Heart left ventricle (tissue), 16 donors: ENCODE results near the gene SCCPDH. TPM values are rescaled to one million over a fixed set of nuclear protein-coding genes. Genes with fewer than 3 reads are reported as not detected.
"Not testable (repeated sequence)": the region's sequence is repeated elsewhere in the genome, so short reads cannot be mapped to it uniquely, and the experiment has no call there.

ENCODE experiments used
- ATAC-seq, 4 donors: fragments of 200-7000 bp; cut with Tn5 transposase; one replicate each; pipeline ENCODE4 v1.9.1; 2020 to 2022; ENCODE audit warnings: moderate library complexity in 4 of 4, mild to moderate bottlenecking in 3 of 4, moderate number of reproducible peaks in 1 of 4
- DNase-seq, 5 donors: peaks; one replicate each; pipeline ENCODE4 v3.0.0-alpha.2; 2020
- H3K27ac ChIP-seq, 12 donors: fragments of 200-600 bp; sonication (generic) in 4 of 12; one replicate each; pipeline versions ENCODE4 v1.5.0 to v1.8.0; 2016 to 2022; ENCODE audit warnings: mild to moderate bottlenecking in 2 of 12
- H3K27me3 ChIP-seq, 9 donors: fragments of 200-600 bp; sonication (generic) in 2 of 9; one replicate each; pipeline versions ENCODE4 v1.5.1 to v1.8.0; 2016 to 2022; ENCODE audit warnings: mild to moderate bottlenecking in 3 of 9
- H3K36me3 ChIP-seq, 9 donors: fragments of 200-600 bp; sonication (generic) in 2 of 9; one replicate each; pipeline versions ENCODE4 v1.5.0 to v1.8.0; 2018 to 2022; ENCODE audit warnings: mild to moderate bottlenecking in 2 of 9
- H3K4me1 ChIP-seq, 12 donors: fragments of 200-600 bp; sonication (generic) in 4 of 12; one replicate each; pipeline versions ENCODE4 v1.5.0 to v1.8.0; 2016 to 2022; ENCODE audit warnings: mild to moderate bottlenecking in 3 of 12
- H3K4me3 ChIP-seq, 12 donors: fragments of 200-600 bp; sonication (generic) in 4 of 12; one replicate each; pipeline versions ENCODE4 v1.5.0 to v1.8.0; 2017 to 2022; ENCODE audit warnings: mild to moderate bottlenecking in 9 of 12, moderate library complexity in 4 of 12
- H3K9me3 ChIP-seq, 12 donors: fragments of 200-600 bp; sonication (generic) in 4 of 12; one replicate each; pipeline versions ENCODE4 v1.5.0 to v1.8.0; 2016 to 2022; ENCODE audit warnings: mild to moderate bottlenecking in 1 of 12
- CTCF ChIP-seq, 12 donors: fragments of 200-600 bp; sonication (generic) in 4 of 12; IDR thresholded peaks; one replicate each; pipeline versions ENCODE4 v1.5.0 to v1.8.0; 2018 to 2022; ENCODE audit warnings: antibody characterized with exemption in 12 of 12, mild to moderate bottlenecking in 5 of 12
- POLR2A ChIP-seq, 2 donors: fragments of 450-650 bp; IDR thresholded peaks; one replicate each; pipeline ENCODE4 v1.6.1; 2017; ENCODE audit warnings: antibody characterized with exemption in 2 of 2, mild to moderate bottlenecking in 2 of 2, moderate library complexity in 2 of 2
- WGBS, 4 donors: extraction: QIAGEN DNeasy Blood & Tissue Kit in 2 of 4; methylation state at CpG; one replicate each; pipeline versions ENCODE4 v1.1.5 to v1.1.7; 2013 to 2018; 5-methylcytosine and 5-hydroxymethylcytosine counted together
- intact Hi-C, 10 donors: fragments of 100-400 bp; cut with DNase I; formaldehyde crosslinking; loops; one replicate each; pipeline versions ENCODE4 v1.11.1 to v1.14.2; 2022
- polyA plus RNA-seq, 2 donors: library from polyadenylated mRNA; stranded (reverse); fragments of 200-250 nt; gene quantifications; one replicate each; pipeline ENCODE4 v1.2.3, GENCODE V29; 2013
- total RNA-seq, 9 donors: library from RNA; depleted of rRNA in 2 of 9; stranded (reverse); fragments of >200 nt in 2 of 9; fragmentation: NEBNext Ultra II Directional in 3 of 9; extraction: Animal tissue kit (Norgen Biotek cat#: 25700) in 3 of 9; gene quantifications; one replicate each; pipeline versions ENCODE4 v1.1.0 to v1.2.4, GENCODE V29; 2016 to 2023
- donor health status: ischemic (EF 13 %, LVEDD 7.1; RV severe dilation, severe dysfunction).
- donor health status: healthy with polysubstance abuse.
- donor health status: DM: no; HTN: yes; CAD: no.
- donor health status: DM: no; HTN: no; CAD: no.
- donor health status: ischemic (EF 25% LVEDD 6.9; RV normal size, moderate dysfunction).
- donor health status: ischemic (EF 25% LVEDD 5.7; RV mildly dilated, moderate dysfunction).
- donor health status: healthy.
- donor health status: DM: yes; HTN: yes; CAD: no.
- donor health status: ischemic (EF 35%, LVEDD 5.7; RV mildly dilated, moderate dysfunction).
- donor health status: nonischemic (EF 11% LVEDD 7.7; RV severe dilation, severe dysfunction).
- donor health status: DM: yes; HTN: yes; CAD: no.
- donor health status: PGD.
- donor health status: ischemic (EF 29% LVEDD 5.4; RV normal size, mild dysfunction).
- donor health status: nonischemic (EF 23%, LVEDD 6.1; RV moderate dilation, normal function).

SCCPDH gene
- total and polyA plus RNA-seq, 11 donors = 13.8 to 36.4 (median 31.0) TPM

- no peaks in the 10 kb centered on the region for H3K27me3 ChIP-seq
- H3K9me3 ChIP-seq = no peaks in the 10 kb centered on the region
- peaks cover 0 to 10% (median 0%) of the 10 kb centered on the region in 12 donors for H3K4me1 ChIP-seq
- intact Hi-C loops = no loop called here
- no peaks in the 10 kb centered on the region for H3K36me3 ChIP-seq
- H3K27ac ChIP-seq = no peak overlapping the region
- 91 to 95% (median 92%) methylated on average over 5 of the region's 5 CpGs for WGBS, 4 donors
- no peak for ATAC-seq
- no peak for DNase-seq
- H3K4me3 ChIP-seq = no peak overlapping the region
- TF ChIP-seq CTCF (IDR thresholded peaks at IDR 0.05) (no peak), POLR2A (IDR thresholded peaks at IDR 0.05) (no peak)
Measured at GRCh38 chr1:246803883-246804282, 79.7 kb downstream of the SCCPDH start.

GRCh38 chr1:246805135-246805716 is 81.0 kb downstream of the SCCPDH start:
- H3K27ac ChIP-seq = no peak overlapping the region
- H3K36me3 ChIP-seq = no peaks in the 10 kb centered on the region
- DNase-seq (no peak), ATAC-seq (no peak)
- peaks cover 0 to 7% (median 0%) of the 10 kb centered on the region in 12 donors for H3K4me1 ChIP-seq
- intact Hi-C loops = no loop called here
- no peaks in the 10 kb centered on the region for H3K27me3 ChIP-seq
- no peak overlapping the region for H3K4me3 ChIP-seq
- no peak for TF ChIP-seq CTCF (IDR thresholded peaks at IDR 0.05)
- TF ChIP-seq POLR2A (IDR thresholded peaks at IDR 0.05) = no peak
- H3K9me3 ChIP-seq = no peaks in the 10 kb centered on the region
- 73 to 85% (median 84%) methylated on average over 10 of the region's 10 CpGs for WGBS, 4 donors

- Histone ChIP-seq H3K36me3 (no peaks in the 10 kb centered on the region), H3K4me3 (no peak overlapping the region), H3K27ac (peak overlapping the region in 1 of 12 donors; percentile 70), H3K27me3 (no peaks in the 10 kb centered on the region), H3K4me1 (peaks cover 0 to 4% (median 0%) of the 10 kb centered on the region in 12 donors), H3K9me3 (no peaks in the 10 kb centered on the region)
- no peak for TF ChIP-seq POLR2A (IDR thresholded peaks at IDR 0.05)
- TF ChIP-seq CTCF (IDR thresholded peaks at IDR 0.05) = no peak
- DNase-seq (no peak), ATAC-seq (peak in 2 of 4 donors; percentile 3 to 22)
- intact Hi-C loops = loop anchor here in 1 of 10 donors (2.0 kb wide), 1 partner anchor 21 kb away; no protein-coding TSS in a partner anchor
- WGBS, 4 donors = 89 to 96% (median 94%) methylated on average over 2 to 6 of the region's 6 CpGs
Measured at GRCh38 chr1:246809473-246809872, 85.3 kb downstream of the SCCPDH start.

DNA sequence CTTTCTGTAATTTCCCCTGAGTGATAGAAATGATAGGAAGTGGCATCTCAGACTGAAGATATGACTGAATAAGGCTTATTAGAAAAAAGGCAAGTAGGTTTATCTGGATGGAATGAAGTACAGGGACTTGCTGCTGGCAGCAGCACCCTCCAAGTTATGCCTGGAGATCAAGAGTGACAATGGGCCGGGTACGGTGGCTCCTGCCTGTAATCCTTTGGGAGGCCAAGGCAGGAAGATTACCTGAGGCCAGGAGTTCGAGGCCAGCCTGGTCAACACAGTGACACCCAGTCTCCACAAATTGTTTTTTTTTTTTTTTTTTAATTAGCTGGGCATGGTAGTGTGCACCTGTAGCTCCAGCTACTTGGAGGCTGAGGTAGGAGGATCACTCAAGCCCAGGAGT is 87.8 kb downstream of the SCCPDH start:
- WGBS, 4 donors = 54 to 87% (median 76%) methylated on average over 3 of the region's 3 CpGs
- H3K27ac ChIP-seq = peak overlapping the region in 2 of 12 donors; percentile 67 to 70
- H3K4me3 ChIP-seq = no peak overlapping the region
- no peaks in the 10 kb centered on the region for H3K27me3 ChIP-seq
- intact Hi-C loops = no loop called here
- no peak for DNase-seq
- TF ChIP-seq POLR2A (IDR thresholded peaks at IDR 0.05) (no peak), CTCF (IDR thresholded peaks at IDR 0.05) (no peak)
- ATAC-seq = no peak
- H3K36me3 ChIP-seq = no peaks in the 10 kb centered on the region
- H3K4me1 ChIP-seq = peaks cover 0 to 4% (median 0%) of the 10 kb centered on the region in 12 donors
- no peaks in the 10 kb centered on the region for H3K9me3 ChIP-seq

GRCh38 chr1:246813325-246813724 is 89.1 kb downstream of the SCCPDH start:
- DNase-seq, ATAC-seq, H3K36me3 ChIP-seq, H3K4me3 ChIP-seq, H3K4me1 ChIP-seq, intact Hi-C loops, H3K9me3 ChIP-seq, H3K27me3 ChIP-seq, H3K27ac ChIP-seq: not testable (repeated sequence)
- 83 to 91% (median 86%) methylated on average over 4 of the region's 4 CpGs for WGBS, 4 donors
